SU-DHL-6 (cell line): ENCODE measurements around the gene IGSF21.

Experiments
- H2AFZ ChIP-seq: fragments of 200-600 bp; sonication (generic); 2 replicates; pipeline ENCODE4 v1.6.1; 2014; ENCODE audit warnings: low read depth, mild to moderate bottlenecking, moderate library complexity, mixed read lengths, antibody characterized with exemption, low read length; ENCODE audit not compliant: severe bottlenecking
- H3F3A ChIP-seq: fragments of 200-600 bp; shearing (Covaris generic); 2 replicates; pipeline ENCODE4 v1.6.0; 2016; ENCODE audit warnings: antibody characterized with exemption, mild to moderate bottlenecking; ENCODE audit not compliant: insufficient read depth
- H3K27ac ChIP-seq: fragments of 200-600 bp; sonication (generic); 2 replicates; pipeline ENCODE4 v1.5.1; 2016; ENCODE audit warnings: low read depth, mild to moderate bottlenecking, low read length, moderate library complexity, mixed read lengths
- H3K27me3 ChIP-seq: fragments of 200-600 bp; sonication (generic), shearing (Covaris generic); 2 replicates; pipeline ENCODE4 v1.6.0; 2014; ENCODE audit warnings: mild to moderate bottlenecking, low read length
- H3K36me3 ChIP-seq: fragments of 200-600 bp; sonication (generic); 2 replicates; pipeline ENCODE4 v1.6.1; 2014; ENCODE audit warnings: mild to moderate bottlenecking, low read length, mixed read lengths
- H3K4me2 ChIP-seq: fragments of 300-600, 200-600 bp; shearing (Covaris generic), sonication (generic); 2 replicates; pipeline ENCODE4 v1.6.0; 2014; ENCODE audit warnings: low read length, low read depth, mild to moderate bottlenecking; ENCODE audit not compliant: poor library complexity, severe bottlenecking
- H3K4me3 ChIP-seq: fragments of 200-600 bp; sonication (generic); 2 replicates; pipeline ENCODE4 v1.5.1; 2014; ENCODE audit warnings: antibody characterized with exemption, low read length, mild to moderate bottlenecking, mixed read lengths; ENCODE audit not compliant: insufficient read depth, poor library complexity, severe bottlenecking
- H3K79me2 ChIP-seq: fragments of 200-600 bp; sonication (generic); 2 replicates; pipeline ENCODE4 v1.6.1; 2014; ENCODE audit warnings: mild to moderate bottlenecking, low read length, moderate library complexity; ENCODE audit not compliant: insufficient read depth
- H3K9ac ChIP-seq: fragments of 200-600 bp; sonication (generic); 2 replicates; pipeline ENCODE4 v1.7.0; 2014; ENCODE audit warnings: mild to moderate bottlenecking, low read length
- H3K9me2 ChIP-seq: fragments of 200-600 bp; sonication (generic); replicated peaks from 2 replicates; pipeline ENCODE4 v1.6.1; 2014; ENCODE audit warnings: low read length; ENCODE audit not compliant: insufficient read depth
- H3K9me3 ChIP-seq: fragments of 200-600 bp; sonication (generic); 2 replicates; pipeline ENCODE4 v1.6.1; 2014; ENCODE audit warnings: low read length, mixed read lengths; ENCODE audit not compliant: insufficient read depth
- H4K20me1 ChIP-seq: fragments of 200-600 bp; sonication (generic); 2 replicates; pipeline ENCODE4 v1.6.1; 2014; ENCODE audit warnings: low read depth, mild to moderate bottlenecking, antibody characterized with exemption, low read length, moderate library complexity, mixed read lengths
- EZH2phosphoT487 ChIP-seq: fragments of 200-600 bp; sonication (generic), shearing (Covaris generic); conservative IDR thresholded peaks from 2 replicates; pipeline ENCODE4 v1.6.1; 2018; ENCODE audit warnings: mild to moderate bottlenecking, antibody characterized with exemption, low read length, moderate library complexity, mixed read lengths
- TF ChIP-seq, protein P1 (sequence below): fragments of 200-600 bp; sonication (generic); IDR thresholded peaks from one replicate; pipeline ENCODE4 v1.5.1; 2017; ENCODE audit warnings: antibody characterized with exemption, mild to moderate bottlenecking, low read length, moderate library complexity; ENCODE audit not compliant: insufficient read depth, poor library complexity, severe bottlenecking

The IGSF21 gene

DNA sequence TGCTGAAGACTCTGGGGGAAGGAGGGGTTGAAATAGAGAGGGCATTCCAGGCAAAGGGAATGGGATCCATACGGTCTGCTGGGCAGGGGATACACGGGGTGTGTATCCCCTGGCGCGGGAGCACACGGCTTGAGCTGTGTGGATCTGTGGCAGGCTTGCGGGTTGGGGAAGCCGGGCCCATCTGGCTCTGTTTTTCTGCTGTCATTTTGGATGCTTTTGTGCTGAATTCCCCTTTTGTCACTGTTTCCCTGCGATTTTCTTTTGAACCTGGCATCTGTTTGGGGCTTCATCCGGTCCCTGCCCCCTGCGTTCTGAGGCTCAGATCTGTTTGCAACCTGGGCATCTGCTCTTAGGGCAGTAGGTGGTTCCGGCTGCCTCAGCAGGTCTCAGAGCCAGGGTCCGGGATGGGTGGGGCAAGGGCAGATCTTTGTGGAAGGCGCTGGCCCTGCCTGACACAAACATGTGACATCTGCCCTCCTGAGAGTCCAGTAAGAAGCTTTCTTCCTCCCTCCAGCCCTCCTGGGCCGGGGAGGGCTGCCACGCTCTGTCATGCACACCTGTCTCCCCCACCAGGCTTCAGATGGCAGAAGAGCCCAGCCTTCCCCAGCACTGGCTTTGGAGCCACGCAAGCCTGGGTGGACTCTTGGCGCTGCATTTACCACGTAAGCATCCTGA lies 84.0 kb downstream of the IGSF21 start:
- no peaks in the 10 kb centered on the region for H3K36me3 ChIP-seq
- H3K9ac ChIP-seq, result no peak overlapping the region
- H4K20me1 ChIP-seq, result no peaks in the 10 kb centered on the region
- no peaks in the 10 kb centered on the region for H3K9me2 ChIP-seq
- no peak for TF ChIP-seq EZH2phosphoT487
- no peak overlapping the region for H2AFZ ChIP-seq
- no peak overlapping the region for H3K27ac ChIP-seq
- H3K79me2 ChIP-seq, result no peaks in the 10 kb centered on the region
- H3K9me3 ChIP-seq, result no peaks in the 10 kb centered on the region
- H3F3A ChIP-seq, result no peaks in the 10 kb centered on the region
- H3K4me2 ChIP-seq, result no peak overlapping the region
- no peaks in the 10 kb centered on the region for H3K27me3 ChIP-seq
- H3K4me3 ChIP-seq, result no peak overlapping the region

DNA sequence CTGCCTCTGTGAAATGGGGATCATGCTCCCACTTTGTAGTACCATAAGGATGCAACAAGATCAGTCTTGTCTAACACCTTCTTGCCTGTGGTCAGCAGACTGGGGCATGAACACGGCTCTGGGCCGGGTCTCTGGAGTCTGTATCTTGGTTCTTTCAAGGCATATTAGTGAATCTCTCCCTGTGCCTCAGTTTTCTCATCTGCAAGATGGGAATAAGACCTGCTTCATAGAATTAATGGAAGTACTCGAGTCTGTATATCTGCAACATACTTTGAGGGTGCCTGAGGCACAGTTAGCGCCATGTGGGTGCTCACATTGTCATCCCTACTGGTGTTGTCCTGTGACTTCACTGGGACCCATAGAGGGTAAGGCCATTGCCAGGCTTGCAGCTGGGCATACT lies 84.6 kb downstream of the IGSF21 start:
- TF ChIP-seq, protein P1, sequence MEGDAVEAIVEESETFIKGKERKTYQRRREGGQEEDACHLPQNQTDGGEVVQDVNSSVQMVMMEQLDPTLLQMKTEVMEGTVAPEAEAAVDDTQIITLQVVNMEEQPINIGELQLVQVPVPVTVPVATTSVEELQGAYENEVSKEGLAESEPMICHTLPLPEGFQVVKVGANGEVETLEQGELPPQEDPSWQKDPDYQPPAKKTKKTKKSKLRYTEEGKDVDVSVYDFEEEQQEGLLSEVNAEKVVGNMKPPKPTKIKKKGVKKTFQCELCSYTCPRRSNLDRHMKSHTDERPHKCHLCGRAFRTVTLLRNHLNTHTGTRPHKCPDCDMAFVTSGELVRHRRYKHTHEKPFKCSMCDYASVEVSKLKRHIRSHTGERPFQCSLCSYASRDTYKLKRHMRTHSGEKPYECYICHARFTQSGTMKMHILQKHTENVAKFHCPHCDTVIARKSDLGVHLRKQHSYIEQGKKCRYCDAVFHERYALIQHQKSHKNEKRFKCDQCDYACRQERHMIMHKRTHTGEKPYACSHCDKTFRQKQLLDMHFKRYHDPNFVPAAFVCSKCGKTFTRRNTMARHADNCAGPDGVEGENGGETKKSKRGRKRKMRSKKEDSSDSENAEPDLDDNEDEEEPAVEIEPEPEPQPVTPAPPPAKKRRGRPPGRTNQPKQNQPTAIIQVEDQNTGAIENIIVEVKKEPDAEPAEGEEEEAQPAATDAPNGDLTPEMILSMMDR, result no peak
- TF ChIP-seq EZH2phosphoT487, result no peak
- Histone ChIP-seq H3K27ac (no peak overlapping the region), H3K79me2 (no peaks in the 10 kb centered on the region), H4K20me1 (no peaks in the 10 kb centered on the region), H3K36me3 (no peaks in the 10 kb centered on the region), H3F3A (no peaks in the 10 kb centered on the region), H3K9me3 (no peaks in the 10 kb centered on the region), H2AFZ (no peak overlapping the region), H3K27me3 (no peaks in the 10 kb centered on the region), H3K9me2 (no peaks in the 10 kb centered on the region), H3K4me2 (no peak overlapping the region), H3K9ac (no peak overlapping the region), H3K4me3 (no peak overlapping the region)

DNA sequence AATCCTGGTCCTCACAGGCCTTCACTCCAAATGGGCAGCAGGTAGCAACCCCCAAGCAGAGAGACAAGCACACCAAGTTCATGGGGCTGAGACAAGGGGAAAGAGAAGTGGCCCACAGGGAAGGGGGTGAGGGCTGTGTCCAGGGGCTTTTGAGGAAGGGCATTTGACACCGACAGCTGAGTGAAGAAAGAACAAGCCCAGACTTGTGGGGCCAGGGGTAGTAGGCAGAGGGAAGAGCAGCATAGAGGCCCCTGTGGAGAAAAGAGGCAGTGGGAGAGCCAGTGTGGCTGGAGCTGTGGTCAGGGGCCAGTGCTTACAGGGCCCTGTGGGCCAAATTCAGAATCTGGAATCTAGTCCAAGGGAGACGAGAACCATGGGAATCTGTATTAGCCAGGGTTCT lies 85.4 kb downstream of the IGSF21 start:
- Histone ChIP-seq H2AFZ (no peak overlapping the region), H3K27ac (no peak overlapping the region), H3K9me2 (no peaks in the 10 kb centered on the region), H3K4me3 (no peak overlapping the region), H3K36me3 (no peaks in the 10 kb centered on the region), H3K79me2 (no peaks in the 10 kb centered on the region), H3K9ac (no peak overlapping the region), H3K9me3 (no peaks in the 10 kb centered on the region), H3K4me2 (no peak overlapping the region), H3K27me3 (no peaks in the 10 kb centered on the region), H4K20me1 (no peaks in the 10 kb centered on the region), H3F3A (no peaks in the 10 kb centered on the region)
- TF ChIP-seq EZH2phosphoT487, result no peak
- TF ChIP-seq, protein P1, result no peak

DNA sequence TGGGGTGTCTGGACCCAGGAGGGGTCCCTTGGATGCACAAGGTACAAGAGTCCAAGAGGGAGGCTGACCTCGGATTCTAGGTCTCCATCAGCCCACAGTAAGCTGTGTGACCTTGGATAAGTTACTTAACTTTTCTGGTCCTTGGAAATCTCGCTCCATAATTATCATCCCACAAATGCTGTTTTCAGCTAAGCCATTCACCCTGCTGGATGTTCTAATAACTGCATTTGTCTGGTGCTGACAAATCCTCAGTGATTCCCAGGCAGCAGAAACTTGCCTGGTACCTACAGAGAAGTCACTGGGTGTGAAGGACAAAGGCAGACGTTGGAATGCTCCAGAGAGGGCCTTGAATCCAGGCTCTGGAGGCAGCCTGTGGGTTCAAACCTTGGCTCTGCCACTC lies 89.7 kb downstream of the IGSF21 start:
- Histone ChIP-seq H2AFZ (no peak overlapping the region), H3K9me3 (no peaks in the 10 kb centered on the region), H3K79me2 (no peaks in the 10 kb centered on the region), H3K27ac (no peak overlapping the region), H3K9ac (no peak overlapping the region), H3K4me2 (no peak overlapping the region), H3K27me3 (no peaks in the 10 kb centered on the region), H3K9me2 (no peaks in the 10 kb centered on the region), H3K4me3 (no peak overlapping the region), H3F3A (no peaks in the 10 kb centered on the region), H3K36me3 (no peaks in the 10 kb centered on the region), H4K20me1 (no peaks in the 10 kb centered on the region)
- TF ChIP-seq, protein P1, result no peak
- no peak for TF ChIP-seq EZH2phosphoT487
